ENCODE results near the gene P4HA1.

P4HA1 gene

GRCh38 chr10:72981028-72981881, 115.4 kb downstream of the P4HA1 start:
- DNase-seq (ENCODE audit: low read depth in 2 of 3, low spot score in 1 of 3) = no peak

- DNase-seq (ENCODE audit: low read depth in 2 of 3, low spot score in 1 of 3) = no peak
These were observed 116.3 kb downstream of the P4HA1 start for GRCh38 chr10:72980348-72980747.

DNA sequence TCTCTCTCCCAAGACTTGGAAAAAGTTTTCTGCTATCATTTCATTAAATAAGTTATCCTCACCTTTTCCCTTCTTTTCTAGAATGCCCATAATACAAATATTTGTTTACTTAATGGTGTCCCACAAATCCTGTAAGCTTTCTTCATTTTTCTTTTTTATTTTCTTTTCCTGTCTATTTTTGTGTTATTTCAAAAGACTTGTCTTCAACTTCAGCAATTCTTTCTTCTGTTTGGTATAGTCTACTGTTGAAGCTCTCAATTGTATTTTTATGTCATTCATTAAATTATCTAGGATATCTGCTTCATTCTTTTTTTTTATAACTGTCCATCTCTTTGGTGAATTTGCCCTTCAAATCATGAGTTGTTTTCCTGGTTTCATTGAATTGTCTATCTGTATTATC, 117.0 kb downstream of the P4HA1 start:
- no peak for DNase-seq (ENCODE audit: low read depth in 2 of 3, low spot score in 1 of 3)

DNA sequence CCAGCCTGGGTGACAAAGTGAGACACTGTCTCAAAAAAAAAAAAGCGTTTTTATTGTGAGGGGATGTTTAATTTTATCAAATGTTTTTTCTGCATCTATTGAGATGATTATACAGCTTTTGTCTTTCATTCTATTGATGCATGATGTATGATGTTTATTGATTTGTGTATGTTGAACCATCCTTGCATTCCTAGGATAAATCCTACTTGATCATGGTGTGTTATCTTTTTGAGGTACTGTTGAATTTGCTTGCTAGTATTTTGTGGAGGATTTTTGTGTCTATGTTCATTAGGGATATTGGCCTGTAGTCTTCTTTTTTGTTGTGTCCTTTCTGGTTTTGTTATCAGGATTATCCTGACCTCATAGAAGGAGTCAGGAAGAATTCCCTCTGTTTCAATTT, 119.8 kb downstream of the P4HA1 start:
- no peak for DNase-seq (ENCODE audit: low read depth in 2 of 3, low spot score in 1 of 3)
